CD4-positive, alpha-beta T cell treated with Interleukin-12 subunit alpha and Interleukin-12 subunit beta, for 1 hour (primary cell): ENCODE measurements around the gene IGFN1.

Experiments
- DNase-seq: peaks from one replicate; pipeline ENCODE4 v3.0.0-alpha.2; 2020

The IGFN1 gene

GRCh38 chr1:201268604-201269151, 78.1 kb downstream of the IGFN1 start:
- no peak for DNase-seq

- DNase-seq, result no peak
Measured at GRCh38 chr1:201269281-201269680, 78.7 kb downstream of the IGFN1 start.

DNA sequence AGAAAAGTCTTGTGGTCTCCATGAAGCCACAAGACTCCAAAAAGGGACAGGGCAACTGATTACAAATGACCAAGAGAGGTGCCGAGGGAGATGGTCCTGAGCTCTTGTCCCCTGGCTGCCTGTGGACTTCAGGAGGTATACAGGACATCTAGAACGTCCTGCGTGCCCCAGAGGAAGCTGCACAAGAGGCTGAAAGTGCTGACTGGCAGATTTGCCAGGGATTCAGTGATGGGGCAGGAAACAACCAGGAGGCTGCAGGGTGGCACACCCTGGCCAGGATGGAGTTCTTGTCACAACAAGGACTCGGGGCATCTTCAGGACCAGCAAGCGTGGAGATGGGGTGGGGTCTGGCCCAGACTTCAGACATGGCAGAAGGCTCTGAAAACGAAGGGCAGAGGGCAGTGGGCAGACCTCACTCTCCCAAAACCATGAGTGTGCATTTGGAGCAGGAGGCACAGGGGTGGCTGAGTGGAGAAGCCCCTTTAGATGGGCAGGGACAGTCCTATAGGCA, 79.3 kb downstream of the IGFN1 start:
- no peak for DNase-seq

DNA sequence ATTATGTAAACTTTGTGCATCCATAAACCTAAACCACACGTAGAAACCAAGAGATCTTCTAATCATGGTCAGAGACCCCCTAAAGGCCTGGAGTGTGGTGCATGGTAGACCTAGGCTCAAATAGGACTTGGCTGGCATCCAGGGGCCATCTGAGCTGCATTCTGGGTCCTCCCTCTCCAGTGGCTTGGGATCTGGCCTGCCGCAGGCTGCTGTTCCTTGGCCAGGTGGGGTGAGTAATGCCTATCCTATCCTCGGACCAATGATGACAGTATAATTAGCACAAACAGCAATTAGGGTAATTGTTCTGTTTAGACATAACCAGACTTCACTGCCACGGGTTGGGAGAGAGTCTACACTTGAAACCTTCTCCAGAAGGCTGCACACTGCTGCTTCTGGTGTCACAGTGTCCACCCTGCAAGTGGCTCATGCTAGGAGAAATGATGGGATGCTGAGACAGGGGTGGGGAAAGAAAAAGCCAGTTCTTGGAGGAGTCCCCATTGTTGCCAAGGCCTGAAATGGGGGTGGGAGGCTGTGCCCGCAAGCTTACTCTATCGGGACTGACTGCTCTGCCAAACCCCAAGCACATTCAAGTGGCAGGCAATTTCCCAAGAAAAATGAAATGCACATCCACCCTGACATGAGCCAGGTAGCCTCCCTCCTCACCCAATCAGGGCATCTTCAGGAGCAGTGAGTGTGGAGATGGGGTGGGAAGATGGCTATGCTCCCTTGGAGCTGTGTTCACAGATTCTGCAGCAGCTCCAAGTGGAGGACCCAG, 80.2 kb downstream of the IGFN1 start:
- DNase-seq, result no peak

DNA sequence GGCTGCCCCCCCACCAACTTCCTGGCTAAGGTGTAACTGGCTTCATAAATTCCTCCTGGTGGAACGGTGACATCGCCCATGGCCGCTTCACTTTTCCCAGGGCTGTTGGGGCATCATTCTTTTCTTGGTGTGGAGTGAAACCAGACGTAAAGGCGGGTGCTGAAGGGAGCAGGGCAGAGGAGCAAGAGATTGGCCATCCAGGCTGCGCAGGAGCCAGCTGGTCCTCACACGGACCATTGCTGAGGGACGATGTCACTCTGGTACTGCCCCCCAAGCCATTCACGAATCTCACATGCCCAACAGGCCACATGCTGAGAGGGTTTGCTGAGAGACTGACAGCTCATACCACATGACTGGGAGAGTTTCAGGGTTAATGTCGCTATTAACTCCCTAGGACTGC, 82.2 kb downstream of the IGFN1 start:
- DNase-seq, result no peak

GRCh38 chr1:201274616-201275252, 84.1 kb downstream of the IGFN1 start:
- no peak for DNase-seq

- no peak for DNase-seq
Measured at GRCh38 chr1:201275253-201275666, 84.6 kb downstream of the IGFN1 start.

DNA sequence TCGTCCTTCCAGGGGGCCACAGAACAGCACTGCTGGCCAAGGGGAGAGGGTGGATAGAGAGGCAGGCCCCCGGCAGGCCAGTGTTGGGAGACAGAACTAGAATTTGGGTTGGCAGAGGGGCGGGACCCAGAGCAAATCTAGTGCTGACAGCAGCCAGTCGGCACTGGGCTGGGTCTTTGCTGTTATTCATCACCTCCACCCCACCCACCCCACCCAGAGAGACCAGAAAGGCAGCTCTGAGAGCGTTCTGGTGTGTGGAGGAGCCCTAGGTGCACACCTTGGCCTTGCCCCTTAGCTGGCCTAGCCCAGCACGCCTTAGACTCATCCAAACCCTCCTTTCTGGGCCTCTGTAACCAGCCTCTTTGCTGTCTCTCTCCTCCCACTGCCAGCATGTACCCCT, 86.3 kb downstream of the IGFN1 start:
- DNase-seq, result no peak

GRCh38 chr1:201277441-201277840, 86.8 kb downstream of the IGFN1 start:
- no peak for DNase-seq
